GM12892 (cell line): ENCODE results near the gene MMEL1.

ENCODE experiments used
- POLR2A ChIP-seq: IDR thresholded peaks from 2 replicates; pipeline ENCODE4 v1.6.1; 2011; ENCODE audit warnings: low read depth, low read length, control low read depth
- POLR2AphosphoS5 ChIP-seq: IDR thresholded peaks from 2 replicates; pipeline ENCODE4 v1.6.1; 2011; ENCODE audit warnings: low read depth, low read length, control low read depth

GRCh38 chr1:2575801-2576663 is 56.8 kb downstream of the MMEL1 start:
- TF ChIP-seq POLR2AphosphoS5 (no peak), POLR2A (no peak)
